ENCODE measurements around the gene PLA2G5.
A peak's percentile ranks its signal among the peaks of the same experiment; 100 is the strongest.

PLA2G5 gene

GRCh38 chr1:20093303-20093702 lies 23.3 kb downstream of the PLA2G5 start:
- no peak for DNase-seq (ENCODE audit: extremely low spot score)
- ChIA-PET CTCF (interaction anchor here (0.8 to 3.5 kb wide), 9 partner anchors 9 to 175 kb away, joined by 3 to 13 read pairs (median 4); no protein-coding TSS in a partner anchor), POLR2A (no interaction called here)
- no peak for TF ChIP-seq CTCF (IDR thresholded peaks at IDR 0.05; ENCODE audit: control extremely low read depth, extremely low read depth, low read depth, missing control alignments)

- TF ChIP-seq CTCF (IDR thresholded peaks at IDR 0.05; ENCODE audit: control extremely low read depth, extremely low read depth, low read depth, missing control alignments), result no peak
- ChIA-PET POLR2A (no interaction called here), CTCF (interaction anchor here (0.8 to 1.9 kb wide), 7 partner anchors 10 to 176 kb away, joined by 3 to 5 read pairs (median 3); no protein-coding TSS in a partner anchor)
- DNase-seq (ENCODE audit: extremely low spot score), result no peak
Observed at GRCh38 chr1:20093940-20094391, 24.0 kb downstream of the PLA2G5 start.

- POLR2A ChIA-PET, result no interaction called here
- no peak for DNase-seq (ENCODE audit: extremely low spot score)
- TF ChIP-seq CTCF (IDR thresholded peaks at IDR 0.05; ENCODE audit: control extremely low read depth, extremely low read depth, low read depth, missing control alignments), result no peak
- CTCF ChIA-PET, result interaction anchor here (1.2 to 1.5 kb wide), 3 partner anchors 13 to 22 kb away, joined by 3 to 4 read pairs (median 3); no protein-coding TSS in a partner anchor
Observed at GRCh38 chr1:20095564-20096434, 25.8 kb downstream of the PLA2G5 start.

GRCh38 chr1:20096840-20097447 lies 26.9 kb downstream of the PLA2G5 start:
- no peak for DNase-seq (ENCODE audit: extremely low spot score)
- ChIA-PET CTCF (interaction anchor here (1.0 to 8.3 kb wide), 4 partner anchors 12 to 179 kb away, joined by 3 to 94 read pairs (median 4); no protein-coding TSS in a partner anchor), POLR2A (no interaction called here)

GRCh38 chr1:20099533-20099932 lies 29.5 kb downstream of the PLA2G5 start:
- DNase-seq (ENCODE audit: extremely low spot score), result no peak
- no peak for TF ChIP-seq CTCF (IDR thresholded peaks at IDR 0.05; ENCODE audit: control extremely low read depth, extremely low read depth, low read depth, missing control alignments)
- ChIA-PET CTCF (interaction anchor here (0.7 to 8.3 kb wide), 7 partner anchors 9 to 95 kb away, joined by 3 to 94 read pairs (median 3); no protein-coding TSS in a partner anchor), POLR2A (interaction anchor here (0.8 kb wide), 1 partner anchor 18 kb away, joined by 3 read pairs; no protein-coding TSS in a partner anchor)

More at GRCh38 chr1:20096840-20097447, 26.9 kb downstream of the PLA2G5 start:
- TF ChIP-seq CTCF (IDR thresholded peaks at IDR 0.05; ENCODE audit: control extremely low read depth, extremely low read depth, low read depth, missing control alignments), result no peak

- peak; percentile 79 for TF ChIP-seq CTCF (IDR thresholded peaks at IDR 0.05; ENCODE audit: control extremely low read depth, extremely low read depth, low read depth, missing control alignments)
- DNase-seq (ENCODE audit: extremely low spot score), result peak; percentile 77
- ChIA-PET POLR2A (no interaction called here), CTCF (interaction anchor here (1.0 to 8.3 kb wide), 16 partner anchors 11 to 125 kb away, joined by 3 to 94 read pairs (median 6); partner anchors contain the start of gene PLA2G2D)
Observed at GRCh38 chr1:20100632-20101355, 30.8 kb downstream of the PLA2G5 start.
